Measurements from ENCODE around the gene DEAF1.

GRCh38 chr11:704228-704674, 9.2 kb upstream of the DEAF1 start:
- TF ChIP-seq, protein P1, sequence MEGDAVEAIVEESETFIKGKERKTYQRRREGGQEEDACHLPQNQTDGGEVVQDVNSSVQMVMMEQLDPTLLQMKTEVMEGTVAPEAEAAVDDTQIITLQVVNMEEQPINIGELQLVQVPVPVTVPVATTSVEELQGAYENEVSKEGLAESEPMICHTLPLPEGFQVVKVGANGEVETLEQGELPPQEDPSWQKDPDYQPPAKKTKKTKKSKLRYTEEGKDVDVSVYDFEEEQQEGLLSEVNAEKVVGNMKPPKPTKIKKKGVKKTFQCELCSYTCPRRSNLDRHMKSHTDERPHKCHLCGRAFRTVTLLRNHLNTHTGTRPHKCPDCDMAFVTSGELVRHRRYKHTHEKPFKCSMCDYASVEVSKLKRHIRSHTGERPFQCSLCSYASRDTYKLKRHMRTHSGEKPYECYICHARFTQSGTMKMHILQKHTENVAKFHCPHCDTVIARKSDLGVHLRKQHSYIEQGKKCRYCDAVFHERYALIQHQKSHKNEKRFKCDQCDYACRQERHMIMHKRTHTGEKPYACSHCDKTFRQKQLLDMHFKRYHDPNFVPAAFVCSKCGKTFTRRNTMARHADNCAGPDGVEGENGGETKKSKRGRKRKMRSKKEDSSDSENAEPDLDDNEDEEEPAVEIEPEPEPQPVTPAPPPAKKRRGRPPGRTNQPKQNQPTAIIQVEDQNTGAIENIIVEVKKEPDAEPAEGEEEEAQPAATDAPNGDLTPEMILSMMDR (IDR thresholded peaks at IDR 0.05; ENCODE audit: insufficient read depth, low read length): no peak
- TF ChIP-seq, protein P2, sequence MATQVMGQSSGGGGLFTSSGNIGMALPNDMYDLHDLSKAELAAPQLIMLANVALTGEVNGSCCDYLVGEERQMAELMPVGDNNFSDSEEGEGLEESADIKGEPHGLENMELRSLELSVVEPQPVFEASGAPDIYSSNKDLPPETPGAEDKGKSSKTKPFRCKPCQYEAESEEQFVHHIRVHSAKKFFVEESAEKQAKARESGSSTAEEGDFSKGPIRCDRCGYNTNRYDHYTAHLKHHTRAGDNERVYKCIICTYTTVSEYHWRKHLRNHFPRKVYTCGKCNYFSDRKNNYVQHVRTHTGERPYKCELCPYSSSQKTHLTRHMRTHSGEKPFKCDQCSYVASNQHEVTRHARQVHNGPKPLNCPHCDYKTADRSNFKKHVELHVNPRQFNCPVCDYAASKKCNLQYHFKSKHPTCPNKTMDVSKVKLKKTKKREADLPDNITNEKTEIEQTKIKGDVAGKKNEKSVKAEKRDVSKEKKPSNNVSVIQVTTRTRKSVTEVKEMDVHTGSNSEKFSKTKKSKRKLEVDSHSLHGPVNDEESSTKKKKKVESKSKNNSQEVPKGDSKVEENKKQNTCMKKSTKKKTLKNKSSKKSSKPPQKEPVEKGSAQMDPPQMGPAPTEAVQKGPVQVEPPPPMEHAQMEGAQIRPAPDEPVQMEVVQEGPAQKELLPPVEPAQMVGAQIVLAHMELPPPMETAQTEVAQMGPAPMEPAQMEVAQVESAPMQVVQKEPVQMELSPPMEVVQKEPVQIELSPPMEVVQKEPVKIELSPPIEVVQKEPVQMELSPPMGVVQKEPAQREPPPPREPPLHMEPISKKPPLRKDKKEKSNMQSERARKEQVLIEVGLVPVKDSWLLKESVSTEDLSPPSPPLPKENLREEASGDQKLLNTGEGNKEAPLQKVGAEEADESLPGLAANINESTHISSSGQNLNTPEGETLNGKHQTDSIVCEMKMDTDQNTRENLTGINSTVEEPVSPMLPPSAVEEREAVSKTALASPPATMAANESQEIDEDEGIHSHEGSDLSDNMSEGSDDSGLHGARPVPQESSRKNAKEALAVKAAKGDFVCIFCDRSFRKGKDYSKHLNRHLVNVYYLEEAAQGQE (IDR thresholded peaks at IDR 0.05; ENCODE audit: insufficient replicate concordance, low read depth): no peak
- TF ChIP-seq GABPA (IDR thresholded peaks at IDR 0.05; ENCODE audit: low read depth) (no peak), POLR2AphosphoS5 (IDR thresholded peaks at IDR 0.05; ENCODE audit: low read depth) (no peak), SPI1 (IDR thresholded peaks at IDR 0.05; ENCODE audit: borderline replicate concordance, low read depth) (no peak)
